HepG2 (cell line): ENCODE results near the gene PCYT2. TPM values are rescaled to one million over a fixed set of nuclear protein-coding genes. Genes with fewer than 3 reads are reported as not detected.

Experiments used
- ARHGAP35 ChIP-seq: sonication (generic); formaldehyde crosslinking; IDR thresholded peaks from 2 replicates; pipeline ENCODE4 v1.9.0; 2022; ENCODE audit warnings: mild to moderate bottlenecking, inconsistent platforms, moderate library complexity, missing genetic modification reagents, borderline replicate concordance
- ATF2 ChIP-seq: sonication (generic); formaldehyde crosslinking; IDR thresholded peaks from 2 replicates; pipeline ENCODE4 v1.4.0; 2020; ENCODE audit warnings: missing genetic modification reagents
- BCL6 ChIP-seq: IDR thresholded peaks from 2 replicates; pipeline ENCODE4 v1.6.1; 2016; ENCODE audit warnings: missing genetic modification reagents, missing compliant biosample characterization
- CENPX ChIP-seq: sonication (generic); formaldehyde crosslinking; IDR thresholded peaks from 2 replicates; pipeline ENCODE4 v1.9.0; 2021; ENCODE audit warnings: mild to moderate bottlenecking, missing genetic modification reagents, moderate library complexity
- HOXA3 ChIP-seq: sonication (generic); formaldehyde crosslinking; IDR thresholded peaks from 2 replicates; pipeline ENCODE4 v1.5.0; 2020; ENCODE audit warnings: missing genetic modification reagents
- KLF11 ChIP-seq: IDR thresholded peaks from 2 replicates; pipeline ENCODE4 v1.6.1; 2016; ENCODE audit warnings: missing compliant biosample characterization
- KLF9 ChIP-seq: IDR thresholded peaks from 2 replicates; pipeline ENCODE4 v1.6.1; 2016; ENCODE audit warnings: low read depth
- MAF1 ChIP-seq: sonication (generic); formaldehyde crosslinking; IDR thresholded peaks from 2 replicates; pipeline ENCODE4 v1.5.0; 2020; ENCODE audit warnings: missing genetic modification reagents, borderline replicate concordance
- MXD4 ChIP-seq: IDR thresholded peaks from 2 replicates; pipeline ENCODE4 v1.6.1; 2016; ENCODE audit warnings: mild to moderate bottlenecking, missing biosample characterization, missing genetic modification reagents
- NKX3-1 ChIP-seq: sonication (generic); formaldehyde crosslinking; IDR thresholded peaks from 2 replicates; pipeline ENCODE4 v1.5.0; 2020; ENCODE audit warnings: missing genetic modification reagents
- NONO ChIP-seq, 2 experiments: fragments of 450-650 bp in 1 of 2; sonication (generic) in 1 of 2; formaldehyde crosslinking in 1 of 2; IDR thresholded peaks in 1 of 2; conservative IDR thresholded peaks in 1 of 2; 2 replicates each; pipeline versions ENCODE4 v1.6.1 to v1.8.0; 2017 to 2022; ENCODE audit warnings: mild to moderate bottlenecking in 1 of 2, missing genetic modification reagents in 1 of 2, moderate library complexity in 1 of 2
- PCBP1 ChIP-seq: fragments of 200-400 bp; formaldehyde crosslinking; IDR thresholded peaks from 2 replicates; pipeline ENCODE4 v1.6.1; 2017; ENCODE audit warnings: mild to moderate bottlenecking, low read depth, low read length, borderline replicate concordance
- POGZ ChIP-seq: sonication (generic); formaldehyde crosslinking; IDR thresholded peaks from 2 replicates; pipeline ENCODE4 v1.4.0; 2020; ENCODE audit warnings: mild to moderate bottlenecking, missing genetic modification reagents
- RFXANK ChIP-seq: IDR thresholded peaks from 2 replicates; pipeline ENCODE4 v1.6.1; 2016
- SP5 ChIP-seq: IDR thresholded peaks from 2 replicates; pipeline ENCODE4 v1.6.1; 2016; ENCODE audit warnings: low read depth, borderline replicate concordance
- SRF ChIP-seq: IDR thresholded peaks from 2 replicates; pipeline ENCODE4 v1.6.1; 2011; ENCODE audit warnings: mild to moderate bottlenecking, low read depth, low read length, moderate library complexity
- SYNCRIP ChIP-seq: fragments of 200-400 bp; formaldehyde crosslinking; IDR thresholded peaks from 2 replicates; pipeline ENCODE4 v1.6.1; 2018; ENCODE audit warnings: mild to moderate bottlenecking, low read depth, low read length; ENCODE audit not compliant: insufficient read depth
- U2AF2 ChIP-seq: fragments of 200-400 bp; formaldehyde crosslinking; IDR thresholded peaks from 2 replicates; pipeline ENCODE4 v1.6.1; 2017; ENCODE audit warnings: low read depth, mild to moderate bottlenecking, low read length
- WIZ ChIP-seq: sonication (generic); formaldehyde crosslinking; IDR thresholded peaks from 2 replicates; pipeline ENCODE4 v1.5.1; 2020; ENCODE audit warnings: mild to moderate bottlenecking, missing genetic modification reagents
- ZBTB20 ChIP-seq: sonication (generic); formaldehyde crosslinking; IDR thresholded peaks from 2 replicates; pipeline ENCODE4 v1.8.1; 2023; ENCODE audit warnings: missing genetic modification reagents, low read depth, mild to moderate bottlenecking, borderline replicate concordance
- ZBTB21 ChIP-seq: sonication (generic); formaldehyde crosslinking; IDR thresholded peaks from 2 replicates; pipeline ENCODE4 v1.4.0; 2020; ENCODE audit warnings: missing genetic modification reagents
- ZNF30 ChIP-seq: sonication (generic); formaldehyde crosslinking; IDR thresholded peaks from 2 replicates; pipeline ENCODE4 v1.5.0; 2020; ENCODE audit warnings: mild to moderate bottlenecking, missing genetic modification reagents
- ZNF598 ChIP-seq: sonication (generic); formaldehyde crosslinking; IDR thresholded peaks from 2 replicates; pipeline ENCODE4 v1.5.1; 2020; ENCODE audit warnings: mild to moderate bottlenecking, missing genetic modification reagents, borderline replicate concordance
- ZNF674 ChIP-seq: sonication (generic); formaldehyde crosslinking; IDR thresholded peaks from 2 replicates; pipeline ENCODE4 v1.5.0; 2020; ENCODE audit warnings: low read depth, mild to moderate bottlenecking, missing genetic modification reagents
- ZZZ3 ChIP-seq: sonication (generic); formaldehyde crosslinking; IDR thresholded peaks from 2 replicates; pipeline ENCODE4 v1.4.0; 2020; ENCODE audit warnings: missing genetic modification reagents, mild to moderate bottlenecking, borderline replicate concordance
- polyA plus RNA-seq, 8 experiments: library from polyadenylated mRNA; depleted of rRNA in 3 of 8; stranded (reverse) in 7 of 8; unstranded in 1 of 8; fragments of >200 nt; fragmentation: Illumina TruSeq in 4 of 8; extraction: Trizol in 4 of 8; gene quantifications; 2 replicates each; pipeline versions ENCODE4 v1.2.1 to v1.2.3, GENCODE V29; 2011 to 2016; ENCODE audit warnings: low read depth in 4 of 8, missing spikeins in 1 of 8, mixed read lengths in 1 of 8; ENCODE audit not compliant: insufficient read depth in 1 of 8
- total RNA-seq, 5 experiments: library from RNA; depleted of rRNA; stranded (reverse); fragments of >200 nt; fragmentation: Illumina TruSeq; extraction: Trizol; gene quantifications; 2 replicates each; pipeline ENCODE4 v1.2.3, GENCODE V29; 2016; ENCODE audit warnings: low read depth in 1 of 5
- TF ChIP-seq, protein P1 (sequence below): sonication (generic); formaldehyde crosslinking; IDR thresholded peaks from 2 replicates; pipeline ENCODE4 v1.4.0; 2020; ENCODE audit warnings: missing genetic modification reagents
- TF ChIP-seq, protein P2 (sequence below): sonication (generic); formaldehyde crosslinking; IDR thresholded peaks from 2 replicates; pipeline ENCODE4 v1.4.0; 2020; ENCODE audit warnings: missing genetic modification reagents

The PCYT2 gene
- total and polyA plus RNA-seq, 2 of the 13 experiments (the other 11 are each of a cell fraction or from before 2014, with no cell fraction given), result 147 to 297 TPM

- TF ChIP-seq, protein P1, sequence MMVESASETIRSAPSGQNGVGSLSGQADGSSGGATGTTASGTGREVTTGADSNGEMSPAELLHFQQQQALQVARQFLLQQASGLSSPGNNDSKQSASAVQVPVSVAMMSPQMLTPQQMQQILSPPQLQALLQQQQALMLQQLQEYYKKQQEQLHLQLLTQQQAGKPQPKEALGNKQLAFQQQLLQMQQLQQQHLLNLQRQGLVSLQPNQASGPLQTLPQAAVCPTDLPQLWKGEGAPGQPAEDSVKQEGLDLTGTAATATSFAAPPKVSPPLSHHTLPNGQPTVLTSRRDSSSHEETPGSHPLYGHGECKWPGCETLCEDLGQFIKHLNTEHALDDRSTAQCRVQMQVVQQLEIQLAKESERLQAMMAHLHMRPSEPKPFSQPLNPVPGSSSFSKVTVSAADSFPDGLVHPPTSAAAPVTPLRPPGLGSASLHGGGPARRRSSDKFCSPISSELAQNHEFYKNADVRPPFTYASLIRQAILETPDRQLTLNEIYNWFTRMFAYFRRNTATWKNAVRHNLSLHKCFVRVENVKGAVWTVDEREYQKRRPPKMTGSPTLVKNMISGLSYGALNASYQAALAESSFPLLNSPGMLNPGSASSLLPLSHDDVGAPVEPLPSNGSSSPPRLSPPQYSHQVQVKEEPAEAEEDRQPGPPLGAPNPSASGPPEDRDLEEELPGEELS (CRISPR knock-in tag), result no peak
- no peak for TF ChIP-seq NONO (IDR thresholded peaks at IDR 0.05)
- peak; percentile 84; the same call in 1 of the 2 replicates for TF ChIP-seq NONO (CRISPR knock-in tag; conservative IDR thresholded peaks at IDR 0.05)
- no peak; the same call in 1 of the 2 replicates for TF ChIP-seq HOXA3 (CRISPR knock-in tag)
- TF ChIP-seq RFXANK (CRISPR knock-in tag), result no peak
- TF ChIP-seq, protein P2, sequence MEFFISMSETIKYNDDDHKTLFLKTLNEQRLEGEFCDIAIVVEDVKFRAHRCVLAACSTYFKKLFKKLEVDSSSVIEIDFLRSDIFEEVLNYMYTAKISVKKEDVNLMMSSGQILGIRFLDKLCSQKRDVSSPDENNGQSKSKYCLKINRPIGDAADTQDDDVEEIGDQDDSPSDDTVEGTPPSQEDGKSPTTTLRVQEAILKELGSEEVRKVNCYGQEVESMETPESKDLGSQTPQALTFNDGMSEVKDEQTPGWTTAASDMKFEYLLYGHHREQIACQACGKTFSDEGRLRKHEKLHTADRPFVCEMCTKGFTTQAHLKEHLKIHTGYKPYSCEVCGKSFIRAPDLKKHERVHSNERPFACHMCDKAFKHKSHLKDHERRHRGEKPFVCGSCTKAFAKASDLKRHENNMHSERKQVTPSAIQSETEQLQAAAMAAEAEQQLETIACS (CRISPR knock-in tag), result peak; percentile 94
- TF ChIP-seq KLF11 (CRISPR knock-in tag), result no peak
- TF ChIP-seq ZNF598, result no peak
- 0 out of 2 replicates have a peak, but pooled peaks have one; percentile 50 for TF ChIP-seq MAF1 (CRISPR knock-in tag)
- TF ChIP-seq NKX3-1, result no peak
- TF ChIP-seq ARHGAP35 (CRISPR knock-in tag), result no peak
- TF ChIP-seq CENPX (CRISPR knock-in tag), result no peak
- no peak for TF ChIP-seq KLF9 (CRISPR knock-in tag)
- no peak for TF ChIP-seq SYNCRIP
- no peak for TF ChIP-seq ZNF674 (CRISPR knock-in tag)
- no peak; the same call in 1 of the 2 replicates for TF ChIP-seq ZBTB20
- TF ChIP-seq ZZZ3 (CRISPR knock-in tag), result no peak
- TF ChIP-seq MXD4 (CRISPR knock-in tag), result no peak
- TF ChIP-seq POGZ (CRISPR knock-in tag), result no peak
- no peak for TF ChIP-seq PCBP1
- TF ChIP-seq U2AF2, result no peak
- TF ChIP-seq SRF, result no peak
- TF ChIP-seq ZNF30 (CRISPR knock-in tag), result no peak
- no peak for TF ChIP-seq WIZ (CRISPR knock-in tag)
- TF ChIP-seq ZBTB21 (CRISPR knock-in tag), result no peak
- no peak for TF ChIP-seq SP5 (CRISPR knock-in tag)
- no peak for TF ChIP-seq BCL6 (CRISPR knock-in tag)
- TF ChIP-seq ATF2, result 0 out of 2 replicates have a peak, but pooled peaks have one; percentile 4
Observed at GRCh38 chr17:81859906-81860755, 51.1 kb downstream of the PCYT2 start, which contains the start of gene P4HB (continued).
